ENCODE measurements around the gene ATRN. TPM values are rescaled to one million over a fixed set of nuclear protein-coding genes. Genes with fewer than 3 reads are reported as not detected.

The ATRN gene
- total RNA-seq, 3 donors from 2014 or later (not counting 1 experiment from before 2014, with no cell fraction given) = 16.1 to 21.8 (median 19.3) TPM

DNA sequence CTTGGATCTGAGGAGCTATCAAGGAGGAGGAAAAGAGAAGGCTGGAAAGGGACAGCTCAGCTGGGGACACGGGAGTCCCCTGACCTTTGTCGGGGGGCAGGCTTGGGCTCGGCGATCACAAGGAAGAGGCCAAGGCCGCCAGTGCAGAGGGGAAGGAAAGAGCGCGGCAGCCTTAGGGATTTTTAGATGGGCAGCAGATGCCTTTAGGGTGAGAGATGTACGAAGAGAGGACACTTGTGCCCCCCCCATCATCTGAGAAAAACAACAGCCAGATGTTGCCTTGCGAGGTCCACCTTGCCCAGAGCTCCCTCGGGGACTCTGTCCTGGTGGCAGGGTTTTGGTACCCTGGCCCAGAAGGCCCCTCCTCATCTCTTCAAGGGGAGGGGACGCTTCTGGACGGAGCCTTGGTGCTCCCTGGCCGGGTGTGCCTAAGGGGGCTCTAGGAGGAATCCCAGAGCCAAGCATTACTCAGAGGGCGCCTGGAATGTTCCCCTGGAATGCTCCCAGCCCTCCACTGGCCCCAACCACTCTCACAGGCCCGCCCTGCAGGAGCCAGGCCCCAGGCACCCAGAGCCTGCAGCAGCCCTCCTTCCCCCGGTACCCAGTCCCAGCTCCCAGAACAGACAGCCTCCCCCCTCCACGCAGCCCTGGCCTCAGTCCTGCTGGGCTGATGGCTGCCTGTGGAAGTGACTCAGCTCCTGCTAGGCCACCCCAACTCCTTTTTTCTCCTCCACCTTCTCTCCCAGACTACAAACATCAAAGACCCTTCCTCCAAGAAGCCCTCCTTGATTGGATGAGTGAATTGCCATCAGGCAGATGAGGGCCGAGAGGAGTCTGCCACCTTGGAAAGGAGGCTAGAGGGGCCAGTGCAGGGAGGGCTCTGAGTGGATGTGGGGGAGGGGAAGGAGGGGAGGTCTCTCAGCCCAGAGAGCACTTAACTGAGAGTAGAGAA lies 209.2 kb downstream of the ATRN start:
- WGBS (ENCODE audit: insufficient coverage) = 81% methylated on average over 18 of the region's 18 CpGs
- DNase-seq (no peak), ATAC-seq (no peak)
- Histone ChIP-seq H3K36me3 (ENCODE audit: control insufficient read depth, insufficient read depth, low read length) (no peaks in the 10 kb centered on the region), H3K4me1 (ENCODE audit: control insufficient read depth, insufficient read depth, low read length) (peaks cover 13% of the 10 kb centered on the region), H3K27ac (ENCODE audit: low read length) (no peak overlapping the region), H3K27me3 (ENCODE audit: control insufficient read depth, insufficient read depth, low read length) (peaks cover 12% of the 10 kb centered on the region), H3K4me3 (ENCODE audit: low read length) (no peak overlapping the region), H3K9me3 (ENCODE audit: control insufficient read depth, insufficient read depth, low read length) (no peaks in the 10 kb centered on the region)
- no peak overlapping the region for H3K4me3 Mint-ChIP-seq
- no peaks in the 10 kb centered on the region for H3K36me3 Mint-ChIP-seq
- peaks cover 0 to 11% of the 10 kb centered on the region in 2 donors for H3K4me1 Mint-ChIP-seq
- no peak for TF ChIP-seq CTCF (IDR thresholded peaks at IDR 0.05)
- H3K27ac Mint-ChIP-seq = no peak overlapping the region
- no peaks in the 10 kb centered on the region for H3K9me3 Mint-ChIP-seq
- H3K27me3 Mint-ChIP-seq (ENCODE audit: low read depth in 2 of 2) = peaks cover 48 to 63% of the 10 kb centered on the region in 2 donors
- intact Hi-C loops (cut with micrococcal nuclease) = no loop called here

DNA sequence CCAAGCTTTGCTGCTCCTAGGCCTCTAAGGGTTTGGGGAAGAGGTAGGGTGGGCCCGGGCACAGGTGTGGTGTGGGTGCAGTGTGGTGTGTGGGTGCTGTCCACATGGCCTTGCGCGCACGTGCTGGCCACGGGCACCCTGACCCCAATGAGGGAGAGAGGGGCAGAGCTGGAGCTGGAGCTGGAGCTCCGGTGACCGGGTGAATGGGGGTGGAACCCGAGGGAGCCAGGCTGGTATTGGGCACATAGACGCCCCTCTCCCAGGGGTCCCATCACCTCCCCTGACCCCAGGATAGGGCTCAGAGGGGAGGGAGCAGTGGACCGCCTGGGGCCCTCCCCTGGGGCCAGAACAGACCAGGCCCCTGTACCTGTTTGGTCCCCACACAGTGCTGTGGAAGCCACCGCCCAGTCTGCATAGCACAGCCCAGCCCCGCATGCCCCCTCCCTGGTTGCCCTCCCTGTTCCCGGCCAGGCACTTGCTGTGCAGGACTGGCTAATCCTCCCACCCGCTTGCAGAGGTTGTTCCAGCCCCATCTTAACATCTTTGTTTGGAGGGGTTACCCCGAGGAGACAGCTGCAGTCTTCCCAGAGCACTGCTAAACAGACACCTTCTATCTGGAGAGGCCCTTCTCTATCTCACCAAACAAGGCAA lies 210.0 kb downstream of the ATRN start:
- peaks cover 12% of the 10 kb centered on the region for H3K27me3 ChIP-seq (ENCODE audit: control insufficient read depth, insufficient read depth, low read length)
- no peak overlapping the region for H3K4me3 ChIP-seq (ENCODE audit: low read length)
- Mint-ChIP-seq H3K36me3 (no peaks in the 10 kb centered on the region), H3K27ac (no peak overlapping the region), H3K27me3 (ENCODE audit: low read depth in 2 of 2) (peaks cover 47 to 60% of the 10 kb centered on the region in 2 donors), H3K9me3 (no peaks in the 10 kb centered on the region), H3K4me3 (no peak overlapping the region), H3K4me1 (peaks cover 0 to 11% of the 10 kb centered on the region in 2 donors)
- 82% methylated on average over 15 of the region's 15 CpGs for WGBS (ENCODE audit: insufficient coverage)
- no peaks in the 10 kb centered on the region for H3K36me3 ChIP-seq (ENCODE audit: control insufficient read depth, insufficient read depth, low read length)
- no peak for ATAC-seq
- no peak for DNase-seq
- H3K27ac ChIP-seq (ENCODE audit: low read length) = no peak overlapping the region
- H3K9me3 ChIP-seq (ENCODE audit: control insufficient read depth, insufficient read depth, low read length) = no peaks in the 10 kb centered on the region
- intact Hi-C loops (cut with micrococcal nuclease) = no loop called here
- H3K4me1 ChIP-seq (ENCODE audit: control insufficient read depth, insufficient read depth, low read length) = peaks cover 13% of the 10 kb centered on the region
- TF ChIP-seq CTCF (IDR thresholded peaks at IDR 0.05) = no peak

GRCh38 chr20:3681352-3681930 lies 210.6 kb downstream of the ATRN start:
- Histone ChIP-seq H3K4me3 (ENCODE audit: low read length) (no peak overlapping the region), H3K27me3 (ENCODE audit: control insufficient read depth, insufficient read depth, low read length) (peaks cover 12% of the 10 kb centered on the region), H3K27ac (ENCODE audit: low read length) (no peak overlapping the region), H3K4me1 (ENCODE audit: control insufficient read depth, insufficient read depth, low read length) (peaks cover 9% of the 10 kb centered on the region), H3K36me3 (ENCODE audit: control insufficient read depth, insufficient read depth, low read length) (no peaks in the 10 kb centered on the region), H3K9me3 (ENCODE audit: control insufficient read depth, insufficient read depth, low read length) (no peaks in the 10 kb centered on the region)
- no peak for TF ChIP-seq CTCF (IDR thresholded peaks at IDR 0.05)
- intact Hi-C loops (cut with micrococcal nuclease) = no loop called here
- H3K9me3 Mint-ChIP-seq = no peaks in the 10 kb centered on the region
- no peak overlapping the region for H3K27ac Mint-ChIP-seq
- DNase-seq (no peak), ATAC-seq (no peak)
- peaks cover 50 to 62% of the 10 kb centered on the region in 2 donors for H3K27me3 Mint-ChIP-seq (ENCODE audit: low read depth in 2 of 2)
- no peaks in the 10 kb centered on the region for H3K36me3 Mint-ChIP-seq
- H3K4me1 Mint-ChIP-seq = peaks cover 0 to 11% of the 10 kb centered on the region in 2 donors
- 21% methylated on average over 32 of the region's 32 CpGs for WGBS (ENCODE audit: insufficient coverage)
- H3K4me3 Mint-ChIP-seq = no peak overlapping the region
